A172 (cell line): ENCODE data around the gene ING2. TPM values are rescaled to one million over a fixed set of nuclear protein-coding genes. Genes with fewer than 3 reads are reported as not detected.
"Not testable (repeated sequence)": the region's sequence is repeated elsewhere in the genome, so short reads cannot be mapped to it uniquely, and the experiment has no call there.

Experiments used
- DNase-seq: peaks from one replicate; pipeline ENCODE4 v3.0.0-alpha.2; 2015; ENCODE audit warnings: low spot score
- total RNA-seq: library from RNA; depleted of rRNA; stranded (reverse); fragments of >200 nt; shearing (Covaris generic); gene quantifications from 2 replicates; pipeline ENCODE4 v1.2.3, GENCODE V29; 2014; rRNA removed

The ING2 gene
- total RNA-seq, 1 experiment from 2014 or later = 16.8 TPM

- DNase-seq = no peak
Observed at GRCh38 chr4:183548306-183548705, 43.4 kb downstream of the ING2 start.

GRCh38 chr4:183550345-183551093 lies 45.7 kb downstream of the ING2 start:
- DNase-seq = no peak

- no peak for DNase-seq
Observed at GRCh38 chr4:183552274-183553146, 47.7 kb downstream of the ING2 start.

- not testable (repeated sequence) for DNase-seq
Observed at GRCh38 chr4:183553147-183553478, 48.3 kb downstream of the ING2 start.

GRCh38 chr4:183553601-183554345 lies 48.9 kb downstream of the ING2 start:
- DNase-seq = no peak

GRCh38 chr4:183554346-183554686 lies 49.5 kb downstream of the ING2 start:
- no peak for DNase-seq

GRCh38 chr4:183554878-183555585 lies 50.2 kb downstream of the ING2 start:
- DNase-seq = no peak

- no peak for DNase-seq
Observed at GRCh38 chr4:183556947-183557346, 52.1 kb downstream of the ING2 start.

GRCh38 chr4:183557611-183558010 lies 52.8 kb downstream of the ING2 start:
- no peak for DNase-seq

- DNase-seq = no peak
Observed at GRCh38 chr4:183558873-183559272, 54.0 kb downstream of the ING2 start.

- no peak for DNase-seq
Observed at GRCh38 chr4:183561905-183562304, 57.0 kb downstream of the ING2 start.

Other genes with a start within 250 kb of the ING2 start
- not detected in 2 replicates for gene CLDN22, start 184.8 kb upstream of the ING2 start, total RNA-seq
- not detected in 2 replicates for gene CLDN24, start 182.6 kb upstream of the ING2 start, total RNA-seq
- gene CDKN2AIP, start 60.4 kb upstream of the ING2 start, total RNA-seq = 23.3 and 25.5 TPM in 2 replicates
- 42.6 and 58.6 TPM in 2 replicates for gene RWDD4, start 154.1 kb downstream of the ING2 start, total RNA-seq
- 28.3 and 29.5 TPM in 2 replicates for gene TRAPPC11, start 154.2 kb downstream of the ING2 start, total RNA-seq